NT2/D1 (cell line): ENCODE measurements around the gene CELF4.

Source experiments
- DNase-seq: peaks from one replicate; pipeline ENCODE4 v3.0.0-alpha.2; 2011; ENCODE audit warnings: low read depth, low spot score
- H3K27me3 ChIP-seq: 2 replicates; pipeline ENCODE4 v1.6.0; 2011; ENCODE audit warnings: mild to moderate bottlenecking; ENCODE audit not compliant: insufficient read length, insufficient read depth
- H3K36me3 ChIP-seq: 2 replicates; pipeline ENCODE4 v1.6.1; 2011; ENCODE audit warnings: mild to moderate bottlenecking, low read length, mixed read lengths; ENCODE audit not compliant: insufficient read depth, insufficient read length
- H3K4me1 ChIP-seq: 2 replicates; pipeline ENCODE4 v1.5.1; 2011; ENCODE audit not compliant: insufficient read depth, insufficient read length
- H3K4me3 ChIP-seq: 2 replicates; pipeline ENCODE4 v1.5.1; 2011; ENCODE audit warnings: low read depth; ENCODE audit not compliant: insufficient read length
- H3K9ac ChIP-seq: 2 replicates; pipeline ENCODE4 v1.6.0; 2011; ENCODE audit warnings: low read depth; ENCODE audit not compliant: insufficient read length
- H3K9me3 ChIP-seq: 2 replicates; pipeline ENCODE4 v1.5.1; 2011; ENCODE audit warnings: mild to moderate bottlenecking, low read length; ENCODE audit not compliant: insufficient read depth
- SUZ12 ChIP-seq: IDR thresholded peaks from 2 replicates; pipeline ENCODE4 v1.6.1; 2011; ENCODE audit not compliant: insufficient read length, insufficient read depth; ENCODE audit errors: extremely low read depth
- YY1 ChIP-seq: IDR thresholded peaks from 2 replicates; pipeline ENCODE4 v1.6.1; 2011; ENCODE audit not compliant: insufficient read length, insufficient read depth
- ZNF274 ChIP-seq: IDR thresholded peaks from 2 replicates; pipeline ENCODE4 v1.6.1; 2011; ENCODE audit warnings: mild to moderate bottlenecking, low read depth, low read length

The CELF4 gene

DNA sequence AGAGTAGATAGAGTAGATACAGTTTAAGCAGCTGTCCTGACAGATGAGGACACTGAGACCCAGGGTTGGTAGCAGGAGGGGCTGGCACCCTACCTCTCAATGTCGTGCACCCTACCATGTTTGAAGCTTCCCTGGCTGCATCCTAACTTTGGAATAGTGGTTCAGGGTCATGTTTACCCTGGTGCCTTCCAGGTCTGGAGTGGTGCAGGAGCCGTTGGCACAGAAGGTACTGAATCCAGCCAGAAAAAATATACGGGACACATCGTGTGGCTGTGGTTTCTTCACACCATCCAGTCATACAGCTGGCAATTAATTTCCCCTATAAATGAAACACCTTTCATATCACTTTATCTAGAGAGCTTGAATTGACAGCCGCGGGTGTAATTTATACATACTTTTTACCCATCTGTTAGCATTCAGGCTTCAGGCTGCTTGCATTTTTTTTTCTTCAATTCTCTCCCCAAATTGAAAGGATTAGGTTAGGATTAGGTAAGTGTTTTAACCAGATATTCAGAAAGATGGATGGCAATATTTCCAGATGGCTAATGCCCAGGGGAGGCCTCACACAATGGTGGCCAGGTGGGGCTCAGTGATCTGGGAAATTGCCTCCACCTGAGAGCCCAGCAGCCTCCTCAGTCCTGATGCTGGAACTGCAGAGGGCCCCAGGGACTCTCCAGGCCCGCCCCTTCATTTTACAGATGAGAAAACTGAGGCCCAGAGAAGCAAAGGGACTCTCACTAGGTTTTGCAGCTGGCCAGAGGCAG, 127.0 kb downstream of the CELF4 start:
- no peak for DNase-seq
- H3K9me3 ChIP-seq = no peaks in the 10 kb centered on the region
- peaks cover 8% of the 10 kb centered on the region for H3K4me1 ChIP-seq
- no peak overlapping the region for H3K9ac ChIP-seq
- no peaks in the 10 kb centered on the region for H3K36me3 ChIP-seq
- no peak for TF ChIP-seq YY1
- TF ChIP-seq ZNF274 = no peak
- no peak for TF ChIP-seq SUZ12
- no peaks in the 10 kb centered on the region for H3K27me3 ChIP-seq
- H3K4me3 ChIP-seq = no peak overlapping the region

- TF ChIP-seq ZNF274 (no peak), YY1 (no peak)
- no peak overlapping the region for H3K4me3 ChIP-seq
- H3K27me3 ChIP-seq = no peaks in the 10 kb centered on the region
- H3K4me1 ChIP-seq = peaks cover 7% of the 10 kb centered on the region
- no peak for DNase-seq
- H3K9me3 ChIP-seq = no peaks in the 10 kb centered on the region
- no peaks in the 10 kb centered on the region for H3K36me3 ChIP-seq
- H3K9ac ChIP-seq = no peak overlapping the region
Measured at GRCh38 chr18:37435996-37436395, 129.6 kb downstream of the CELF4 start.

GRCh38 chr18:37435150-37435867, 130.3 kb downstream of the CELF4 start:
- Histone ChIP-seq H3K4me1 (peaks cover 10% of the 10 kb centered on the region), H3K36me3 (no peaks in the 10 kb centered on the region), H3K4me3 (no peak overlapping the region), H3K27me3 (no peaks in the 10 kb centered on the region), H3K9me3 (no peaks in the 10 kb centered on the region), H3K9ac (no peak overlapping the region)
- no peak for TF ChIP-seq SUZ12
- no peak for TF ChIP-seq ZNF274
- no peak for TF ChIP-seq YY1
- DNase-seq = no peak

GRCh38 chr18:37434161-37434860, 131.3 kb downstream of the CELF4 start:
- Histone ChIP-seq H3K9ac (no peak overlapping the region), H3K36me3 (no peaks in the 10 kb centered on the region), H3K4me3 (no peak overlapping the region), H3K4me1 (peaks cover 10% of the 10 kb centered on the region), H3K9me3 (no peaks in the 10 kb centered on the region), H3K27me3 (no peaks in the 10 kb centered on the region)
- no peak for DNase-seq
- no peak for TF ChIP-seq YY1
- TF ChIP-seq ZNF274 = no peak
- TF ChIP-seq SUZ12 = no peak

- Histone ChIP-seq H3K27me3 (no peaks in the 10 kb centered on the region), H3K9ac (no peak overlapping the region), H3K36me3 (no peaks in the 10 kb centered on the region), H3K4me3 (no peak overlapping the region), H3K4me1 (peaks cover 16% of the 10 kb centered on the region), H3K9me3 (no peaks in the 10 kb centered on the region)
- TF ChIP-seq ZNF274 (no peak), SUZ12 (no peak), YY1 (no peak)
- no peak for DNase-seq
Measured at GRCh38 chr18:37432436-37433195, 133.0 kb downstream of the CELF4 start.

DNA sequence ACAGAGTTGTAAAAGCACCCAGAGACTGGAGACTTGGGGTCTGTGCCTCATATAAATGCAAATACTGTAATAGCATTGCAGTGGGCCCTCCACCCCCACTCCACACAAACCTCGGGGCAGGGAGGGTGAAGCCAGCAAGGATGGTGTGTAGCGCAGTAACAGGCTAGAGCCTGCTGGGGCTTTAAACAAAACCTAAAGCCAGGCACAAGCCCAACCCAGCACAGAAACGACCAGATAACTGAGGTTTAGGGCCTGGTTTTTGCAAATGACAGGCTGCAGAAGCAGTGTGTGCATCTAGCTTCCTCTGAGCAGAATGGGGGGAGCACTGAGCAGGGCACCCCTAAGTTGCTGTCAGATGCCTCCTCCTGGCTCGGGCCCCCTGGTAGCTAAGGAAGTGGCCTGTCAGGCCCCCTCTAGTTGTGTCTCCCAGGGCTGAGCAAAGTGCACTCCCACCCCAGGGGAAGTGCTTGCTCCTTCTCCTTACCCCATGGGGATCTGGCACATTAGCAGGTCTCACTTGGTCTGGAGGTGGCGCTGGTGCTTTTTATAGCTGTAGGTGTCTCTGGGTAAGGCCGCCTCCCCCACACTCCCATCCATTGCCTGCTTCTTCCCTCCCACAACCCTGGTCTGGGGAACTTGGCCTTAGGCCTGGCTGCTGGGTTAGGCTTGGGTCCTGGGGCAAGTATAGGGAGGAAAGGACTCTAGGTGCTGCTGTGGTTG, 135.1 kb downstream of the CELF4 start:
- no peaks in the 10 kb centered on the region for H3K27me3 ChIP-seq
- H3K36me3 ChIP-seq = no peaks in the 10 kb centered on the region
- H3K4me1 ChIP-seq = peaks cover 16% of the 10 kb centered on the region
- peak; percentile 25 for DNase-seq
- H3K4me3 ChIP-seq = no peak overlapping the region
- no peaks in the 10 kb centered on the region for H3K9me3 ChIP-seq
- no peak overlapping the region for H3K9ac ChIP-seq
- TF ChIP-seq ZNF274 = no peak
- TF ChIP-seq SUZ12 = no peak
- TF ChIP-seq YY1 = no peak
